Fibroblast of villous mesenchyme (primary cell): ENCODE data around the gene PRKAB2. TPM values are rescaled to one million over a fixed set of nuclear protein-coding genes. Genes with fewer than 3 reads are reported as not detected.
"Not testable (repeated sequence)": the region's sequence is repeated elsewhere in the genome, so short reads cannot be mapped to it uniquely, and the experiment has no call there.

ENCODE experiments used
- DNase-seq: peaks from one replicate; pipeline ENCODE4 v3.0.0-alpha.2; 2010; ENCODE audit warnings: low read depth
- H3K4me3 ChIP-seq: 2 replicates; pipeline ENCODE4 v1.5.1; 2011; ENCODE audit warnings: low read depth, mild to moderate bottlenecking, low read length
- CTCF ChIP-seq: IDR thresholded peaks from 2 replicates; pipeline ENCODE4 v1.5.1; 2012; ENCODE audit warnings: low read depth, mild to moderate bottlenecking, low read length; ENCODE audit not compliant: insufficient read depth
- total RNA-seq: library from RNA; depleted of rRNA; stranded (reverse); fragments of >200 nt; gene quantifications from 2 replicates; pipeline ENCODE4 v1.2.3, GENCODE V29; 2012

The PRKAB2 gene
- total RNA-seq, 1 donor: 15.5 TPM

- no peak for TF ChIP-seq CTCF
- no peak overlapping the region for H3K4me3 ChIP-seq
- no peak for DNase-seq
Observed at GRCh38 chr1:147163019-147163418, 9.3 kb downstream of the PRKAB2 start.

- no peak for DNase-seq
- no peak for TF ChIP-seq CTCF
- no peak overlapping the region for H3K4me3 ChIP-seq
Observed at GRCh38 chr1:147162093-147162492, 10.2 kb downstream of the PRKAB2 start.

GRCh38 chr1:147157116-147157515 lies 15.2 kb downstream of the PRKAB2 start:
- H3K4me3 ChIP-seq, DNase-seq: not testable (repeated sequence)

- TF ChIP-seq CTCF: no peak
- no peak overlapping the region for H3K4me3 ChIP-seq
- DNase-seq: no peak
Observed at GRCh38 chr1:147156642-147157041, 15.6 kb downstream of the PRKAB2 start.

GRCh38 chr1:147152772-147153171 lies 19.5 kb downstream of the PRKAB2 start:
- TF ChIP-seq CTCF: no peak

GRCh38 chr1:147151244-147151643 lies 21.0 kb downstream of the PRKAB2 start:
- no peak overlapping the region for H3K4me3 ChIP-seq
- TF ChIP-seq CTCF: no peak
- no peak for DNase-seq

More at GRCh38 chr1:147152772-147153171, 19.5 kb downstream of the PRKAB2 start:
- no peak for DNase-seq
- no peak overlapping the region for H3K4me3 ChIP-seq

- no peak for TF ChIP-seq CTCF
- no peak for DNase-seq
- H3K4me3 ChIP-seq: no peak overlapping the region
Observed at GRCh38 chr1:147142886-147143285, 29.4 kb downstream of the PRKAB2 start.

- DNase-seq: not testable (repeated sequence)
Observed at GRCh38 chr1:147130721-147131120, 41.5 kb downstream of the PRKAB2 start.

More at GRCh38 chr1:147130721-147131120, 41.5 kb downstream of the PRKAB2 start:
- not testable (repeated sequence) for H3K4me3 ChIP-seq
